ENCODE results near the gene ARID1A. TPM values are rescaled to one million over a fixed set of nuclear protein-coding genes. Genes with fewer than 3 reads are reported as not detected.
A peak's percentile ranks its signal among the peaks of the same experiment; 100 is the strongest.
"Not testable (repeated sequence)": the region's sequence is repeated elsewhere in the genome, so short reads cannot be mapped to it uniquely, and the experiment has no call there.

Gene ARID1A
- total RNA-seq, 2 donors from 2014 or later: 95.1 to 97.3 TPM

GRCh38 chr1:26791148-26791547 is 95.3 kb downstream of the ARID1A start:
- H3K27ac Mint-ChIP-seq: peak overlapping the region; percentile 93
- H3K36me3 Mint-ChIP-seq (ENCODE audit: insufficient read depth in 2 of 2): peaks cover 2 to 16% of the 10 kb centered on the region in 2 donors
- no peaks in the 10 kb centered on the region for H3K27me3 Mint-ChIP-seq (ENCODE audit: low read depth)
- peak overlapping the region; percentile 93 to 98 for H3K4me3 Mint-ChIP-seq
- H3K4me1 Mint-ChIP-seq (ENCODE audit: low read depth): peaks cover 66% of the 10 kb centered on the region
- no peak for ATAC-seq (replicated peaks in 1 of 2)
- H3K9me3 Mint-ChIP-seq: no peaks in the 10 kb centered on the region
- DNase-seq: no peak

GRCh38 chr1:26791626-26792025 is 95.8 kb downstream of the ARID1A start:
- Mint-ChIP-seq H3K27me3 (ENCODE audit: low read depth) (no peaks in the 10 kb centered on the region), H3K4me1 (ENCODE audit: low read depth) (peaks cover 61% of the 10 kb centered on the region), H3K27ac (peak overlapping the region; percentile 79), H3K4me3 (peak overlapping the region; percentile 93 to 98), H3K36me3 (ENCODE audit: insufficient read depth in 2 of 2) (peaks cover 2 to 16% of the 10 kb centered on the region in 2 donors), H3K9me3 (no peaks in the 10 kb centered on the region)
- ATAC-seq (replicated peaks in 1 of 2): no peak
- no peak for DNase-seq

DNA sequence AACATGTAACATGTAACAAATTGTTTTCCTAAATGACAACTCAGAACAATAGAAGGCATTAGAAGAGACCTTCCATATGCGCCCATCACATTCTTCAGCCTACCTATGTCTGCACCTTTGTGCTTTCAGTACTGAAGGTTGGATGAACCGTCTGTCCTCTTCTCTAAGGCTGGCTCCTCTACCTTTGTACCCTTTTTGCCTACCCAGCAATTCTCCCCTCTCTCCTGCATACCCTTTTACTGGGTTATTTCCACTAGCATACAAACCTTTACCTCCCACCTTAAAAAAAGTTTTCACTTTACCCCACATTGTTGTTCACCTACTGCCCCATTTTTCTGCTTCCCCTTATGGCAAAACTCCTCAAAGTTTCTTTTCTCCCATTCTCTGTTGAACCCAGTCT is 97.1 kb downstream of the ARID1A start:
- ATAC-seq (replicated peaks in 1 of 2) (no peak), DNase-seq (no peak)
- H3K27ac Mint-ChIP-seq: no peak overlapping the region
- no peaks in the 10 kb centered on the region for H3K9me3 Mint-ChIP-seq
- H3K27me3 Mint-ChIP-seq (ENCODE audit: low read depth): no peaks in the 10 kb centered on the region
- peaks cover 56% of the 10 kb centered on the region for H3K4me1 Mint-ChIP-seq (ENCODE audit: low read depth)
- H3K4me3 Mint-ChIP-seq: peak overlapping the region in 1 of 2 donors; percentile 1
- H3K36me3 Mint-ChIP-seq (ENCODE audit: insufficient read depth in 2 of 2): peaks cover 2 to 16% of the 10 kb centered on the region in 2 donors

GRCh38 chr1:26794391-26794790 is 98.6 kb downstream of the ARID1A start:
- Mint-ChIP-seq H3K36me3 (ENCODE audit: insufficient read depth in 2 of 2) (peaks cover 2 to 16% of the 10 kb centered on the region in 2 donors), H3K27me3 (ENCODE audit: low read depth) (no peaks in the 10 kb centered on the region), H3K4me1 (ENCODE audit: low read depth) (peaks cover 58% of the 10 kb centered on the region), H3K9me3 (no peaks in the 10 kb centered on the region), H3K27ac (peak overlapping the region; percentile 27), H3K4me3 (no peak overlapping the region)
- no peak for DNase-seq
- no peak for ATAC-seq (replicated peaks in 1 of 2)

GRCh38 chr1:26797627-26798026 is 101.8 kb downstream of the ARID1A start:
- DNase-seq (no peak), ATAC-seq (replicated peaks in 1 of 2) (no peak)
- Mint-ChIP-seq H3K9me3 (no peaks in the 10 kb centered on the region), H3K4me1 (ENCODE audit: low read depth) (peaks cover 59% of the 10 kb centered on the region), H3K36me3 (ENCODE audit: insufficient read depth in 2 of 2) (peaks cover 6 to 14% of the 10 kb centered on the region in 2 donors), H3K27ac (peak overlapping the region; percentile 10), H3K27me3 (ENCODE audit: low read depth) (no peaks in the 10 kb centered on the region), H3K4me3 (no peak overlapping the region)

GRCh38 chr1:26799479-26800142 is 103.8 kb downstream of the ARID1A start:
- H3K4me1 Mint-ChIP-seq (ENCODE audit: low read depth): peaks cover 53% of the 10 kb centered on the region
- peak overlapping the region; percentile 66 to 86 for H3K4me3 Mint-ChIP-seq
- H3K27ac Mint-ChIP-seq: peak overlapping the region; percentile 94
- peak; percentile 70 to 81 for ATAC-seq (replicated peaks in 1 of 2)
- DNase-seq: peak; percentile 15 to 29
- peaks cover 4 to 6% of the 10 kb centered on the region in 2 donors for H3K36me3 Mint-ChIP-seq (ENCODE audit: insufficient read depth in 2 of 2)
- no peaks in the 10 kb centered on the region for H3K9me3 Mint-ChIP-seq
- no peaks in the 10 kb centered on the region for H3K27me3 Mint-ChIP-seq (ENCODE audit: low read depth)

GRCh38 chr1:26803932-26804331 is 108.1 kb downstream of the ARID1A start:
- H3K4me3 Mint-ChIP-seq; ATAC-seq (replicated peaks in 1 of 2); H3K27ac Mint-ChIP-seq; H3K9me3 Mint-ChIP-seq; H3K36me3 Mint-ChIP-seq (ENCODE audit: insufficient read depth in 2 of 2); H3K27me3 Mint-ChIP-seq (ENCODE audit: low read depth); DNase-seq: not testable (repeated sequence)
- H3K4me1 Mint-ChIP-seq (ENCODE audit: low read depth): peaks cover 34% of the 10 kb centered on the region

DNA sequence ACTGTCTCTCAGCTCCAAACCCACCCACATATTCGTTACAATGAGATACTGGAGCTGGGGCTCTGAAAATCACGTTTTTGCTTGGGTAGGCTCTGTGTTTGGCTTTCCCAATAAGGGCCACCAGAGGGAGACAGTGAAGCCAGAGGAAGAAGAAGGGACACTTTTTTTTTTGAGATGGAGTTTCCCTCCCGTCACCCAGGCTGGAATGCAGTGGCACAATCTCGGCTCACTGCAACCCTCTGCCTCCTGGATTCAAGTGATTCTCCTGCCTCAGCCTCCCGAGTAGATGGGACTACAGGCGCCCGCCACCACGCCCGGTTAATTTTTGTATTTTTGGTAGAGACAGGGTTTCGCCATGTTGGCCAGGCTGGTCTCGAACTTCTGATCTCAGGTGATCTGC is 114.3 kb downstream of the ARID1A start:
- peak; percentile 77 to 80 for DNase-seq
- H3K4me1 Mint-ChIP-seq (ENCODE audit: low read depth): peaks cover 27% of the 10 kb centered on the region
- not testable (repeated sequence) for H3K27ac Mint-ChIP-seq; H3K9me3 Mint-ChIP-seq; H3K36me3 Mint-ChIP-seq (ENCODE audit: insufficient read depth in 2 of 2); H3K27me3 Mint-ChIP-seq (ENCODE audit: low read depth)
- peak; percentile 65 to 73 for ATAC-seq (replicated peaks in 1 of 2)
- H3K4me3 Mint-ChIP-seq: peak overlapping the region; percentile 32 to 56

GRCh38 chr1:26811057-26811456 is 115.2 kb downstream of the ARID1A start:
- Mint-ChIP-seq H3K4me1 (ENCODE audit: low read depth) (peaks cover 27% of the 10 kb centered on the region), H3K36me3 (ENCODE audit: insufficient read depth in 2 of 2) (no peaks in the 10 kb centered on the region), H3K4me3 (peak overlapping the region in 1 of 2 donors; percentile 13), H3K27ac (peak overlapping the region; percentile 52), H3K27me3 (ENCODE audit: low read depth) (no peaks in the 10 kb centered on the region), H3K9me3 (no peaks in the 10 kb centered on the region)
- DNase-seq (no peak), ATAC-seq (replicated peaks in 1 of 2) (no peak)

- DNase-seq: no peak
- H3K27ac Mint-ChIP-seq: no peak overlapping the region
- no peaks in the 10 kb centered on the region for H3K36me3 Mint-ChIP-seq (ENCODE audit: insufficient read depth in 2 of 2)
- peaks cover 27% of the 10 kb centered on the region for H3K4me1 Mint-ChIP-seq (ENCODE audit: low read depth)
- no peaks in the 10 kb centered on the region for H3K27me3 Mint-ChIP-seq (ENCODE audit: low read depth)
- H3K4me3 Mint-ChIP-seq: peak overlapping the region in 1 of 2 donors; percentile 27
- no peaks in the 10 kb centered on the region for H3K9me3 Mint-ChIP-seq
- peak; percentile 58 to 78 for ATAC-seq (replicated peaks in 1 of 2)
Measured at GRCh38 chr1:26811708-26812107, 115.9 kb downstream of the ARID1A start.

DNA sequence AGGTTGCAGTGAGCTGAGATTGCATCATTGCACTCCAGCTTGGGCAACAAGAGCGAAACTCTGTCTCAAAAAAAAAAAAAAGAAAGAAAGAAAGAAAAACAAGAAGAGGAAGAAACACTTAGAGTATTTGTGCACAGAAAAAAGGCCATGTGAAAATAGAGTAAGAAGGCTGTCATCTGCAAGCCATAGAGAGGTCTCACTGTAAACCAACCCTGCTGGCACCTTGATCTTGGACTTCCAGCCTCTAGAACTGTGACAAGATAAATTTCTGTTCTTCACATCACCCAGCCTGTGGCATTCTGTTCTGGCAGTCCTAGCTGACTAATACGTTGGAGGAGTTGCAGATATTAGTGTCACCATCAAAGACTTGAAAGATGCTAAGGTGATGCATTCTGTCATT is 118.6 kb downstream of the ARID1A start:
- Mint-ChIP-seq H3K4me1 (ENCODE audit: low read depth) (peaks cover 27% of the 10 kb centered on the region), H3K36me3 (ENCODE audit: insufficient read depth in 2 of 2) (no peaks in the 10 kb centered on the region), H3K27me3 (ENCODE audit: low read depth) (no peaks in the 10 kb centered on the region), H3K4me3 (no peak overlapping the region), H3K9me3 (no peaks in the 10 kb centered on the region), H3K27ac (no peak overlapping the region)
- DNase-seq (no peak), ATAC-seq (replicated peaks in 1 of 2) (no peak)

DNA sequence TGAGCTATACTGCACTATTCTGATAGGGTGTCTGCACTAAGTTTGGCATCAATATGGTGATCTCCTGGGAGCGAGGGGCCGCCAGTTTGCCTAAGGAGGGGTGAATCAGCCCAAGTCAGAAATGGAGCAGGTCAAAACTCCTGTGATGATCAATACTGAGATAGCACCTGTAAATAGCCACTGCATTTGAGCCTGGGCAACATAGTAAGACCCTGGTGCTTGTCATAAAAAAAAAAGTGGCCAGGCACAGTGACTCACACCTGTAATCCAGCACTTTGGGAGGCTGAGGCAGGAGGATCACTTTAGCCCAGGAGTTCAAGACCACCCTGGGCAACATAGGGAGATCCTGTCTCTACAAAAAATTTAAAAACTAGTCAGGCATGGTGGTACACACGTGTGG is 119.1 kb downstream of the ARID1A start:
- H3K4me1 Mint-ChIP-seq (ENCODE audit: low read depth): peaks cover 27% of the 10 kb centered on the region
- DNase-seq: no peak
- no peaks in the 10 kb centered on the region for H3K9me3 Mint-ChIP-seq
- H3K27me3 Mint-ChIP-seq (ENCODE audit: low read depth): no peaks in the 10 kb centered on the region
- ATAC-seq (replicated peaks in 1 of 2): no peak
- H3K4me3 Mint-ChIP-seq: no peak overlapping the region
- no peak overlapping the region for H3K27ac Mint-ChIP-seq
- no peaks in the 10 kb centered on the region for H3K36me3 Mint-ChIP-seq (ENCODE audit: insufficient read depth in 2 of 2)

GRCh38 chr1:26820784-26821269 is 125.0 kb downstream of the ARID1A start:
- Mint-ChIP-seq H3K4me1 (ENCODE audit: low read depth) (peaks cover 16% of the 10 kb centered on the region), H3K27ac (no peak overlapping the region), H3K9me3 (no peaks in the 10 kb centered on the region), H3K27me3 (ENCODE audit: low read depth) (no peaks in the 10 kb centered on the region), H3K4me3 (peak overlapping the region in 1 of 2 donors; percentile 49), H3K36me3 (ENCODE audit: insufficient read depth in 2 of 2) (no peaks in the 10 kb centered on the region)
- ATAC-seq (replicated peaks in 1 of 2) (peak; percentile 59 to 73), DNase-seq (no peak)

Data from activated T-cell treated with anti-CD3 and anti-CD28 coated beads, Interleukin-2, amount 50 U/mL, for 72 hours (primary cell).